GM12878 (cell line): ENCODE measurements around the gene AFG1L. TPM values are rescaled to one million over a fixed set of nuclear protein-coding genes. Genes with fewer than 3 reads are reported as not detected.
"Not testable (repeated sequence)": the region's sequence is repeated elsewhere in the genome, so short reads cannot be mapped to it uniquely, and the experiment has no call there.

Experiments used
- ATAC-seq: fragments of 200-7000 bp; cut with Tn5 transposase; 3 replicates; pipeline ENCODE4 v1.9.1; 2020; ENCODE audit warnings: mild to moderate bottlenecking, moderate library complexity
- BruUV-seq: library from RNA; stranded (reverse); fragments of 400-500 nt; replicated peaks from 2 replicates; lab custom pipeline; 2021; lab: Mats Ljungman, UMichigan
- CTCF ChIA-PET: fragments of 300-600 bp; sonication (Branson Sonifier 250); formaldehyde crosslinking; extraction: SDS; loops from one replicate; lab custom pipeline; 2021; ENCODE audit warnings: inconsistent platforms; lab: Yijun Ruan, JAX
- POLR2A ChIA-PET: fragments of 350-600 bp; formaldehyde crosslinking; extraction: SDS; loops from one replicate; lab custom pipeline; 2021; ENCODE audit warnings: inconsistent platforms; lab: Charles Lee
- RAD21 ChIA-PET: fragments of 300-600 bp; sonication (Branson Sonifier 250); formaldehyde crosslinking; loops from one replicate; lab custom pipeline; 2023; ENCODE audit warnings: antibody characterized with exemption; ENCODE audit not compliant: unreplicated experiment; lab: Charles Lee
- SMC1A ChIA-PET: fragments of 300-600 bp; sonication (Branson Sonifier 250); formaldehyde crosslinking; loops from one replicate; lab custom pipeline; 2023; ENCODE audit not compliant: unreplicated experiment, uncharacterized antibody; lab: Charles Lee
- DNase-seq: peaks from one replicate; pipeline ENCODE4 v3.0.0-alpha.2; 2011; ENCODE audit warnings: low read depth, low spot score
- FAIRE-seq: peaks from 3 replicates; lab custom pipeline; 2011; peaks lifted over from hg19 to GRCh38; lab: Jason Lieb, UNC
- H2AFZ ChIP-seq: 2 replicates; pipeline ENCODE4 v1.6.0; 2011; ENCODE audit warnings: low read depth, low read length, control low read depth; ENCODE audit not compliant: control insufficient read depth
- H3K27ac ChIP-seq: 2 replicates; pipeline ENCODE4 v1.5.1; 2011; ENCODE audit warnings: control low read depth; ENCODE audit not compliant: control insufficient read depth, insufficient read depth
- H3K27me3 ChIP-seq, 2 experiments: replicated peaks in 1 of 2; 2 replicates each; pipeline versions ENCODE4 v1.6.0 to v1.6.1; 2011; ENCODE audit warnings: low read length in 1 of 2; ENCODE audit not compliant: control insufficient read depth in 2 of 2, insufficient read depth in 2 of 2
- H3K36me3 ChIP-seq, 2 experiments: 2 replicates each; pipeline ENCODE4 v1.5.1; 2011; ENCODE audit warnings: low read length in 1 of 2; ENCODE audit not compliant: control insufficient read depth in 2 of 2, insufficient read depth in 2 of 2
- H3K4me1 ChIP-seq: 2 replicates; pipeline ENCODE4 v1.6.1; 2011; ENCODE audit warnings: mild to moderate bottlenecking, low read length, moderate library complexity, mixed read lengths; ENCODE audit not compliant: control insufficient read depth, insufficient read depth
- H3K4me2 ChIP-seq: 2 replicates; pipeline ENCODE4 v1.6.0; 2011; ENCODE audit warnings: control low read depth; ENCODE audit not compliant: control insufficient read depth, insufficient read depth
- H3K4me3 ChIP-seq: fragments of 200-600 bp; sonication (generic); 2 replicates; pipeline ENCODE4 v1.5.1; 2016
- H3K79me2 ChIP-seq: 2 replicates; pipeline ENCODE4 v1.6.0; 2011; ENCODE audit warnings: low read length; ENCODE audit not compliant: control insufficient read depth, insufficient read depth
- H3K9ac ChIP-seq: 2 replicates; pipeline ENCODE4 v1.8.0; 2011; ENCODE audit warnings: low read length, control low read depth, mixed read lengths; ENCODE audit not compliant: control insufficient read depth, insufficient read depth
- H3K9me3 ChIP-seq: replicated peaks from 3 replicates; pipeline ENCODE4 v1.5.1; 2011; ENCODE audit warnings: mild to moderate bottlenecking, low read length; ENCODE audit not compliant: control insufficient read depth, insufficient read depth
- H4K20me1 ChIP-seq: 2 replicates; pipeline ENCODE4 v1.6.0; 2011; ENCODE audit not compliant: control insufficient read depth, insufficient read depth
- BACH1 ChIP-seq: fragments of 450-650 bp; IDR thresholded peaks from 2 replicates; pipeline ENCODE4 v1.6.1; 2017; ENCODE audit warnings: mild to moderate bottlenecking, borderline replicate concordance
- BHLHE40 ChIP-seq, 2 experiments: fragments of 450-650 bp in 1 of 2; IDR thresholded peaks; 2 replicates each; pipeline ENCODE4 v1.6.1; 2011 to 2017; ENCODE audit warnings: low read depth in 2 of 2, borderline replicate concordance in 1 of 2, improper control_type of control experiment in 1 of 2, low read length in 1 of 2, mild to moderate bottlenecking in 1 of 2
- CBFB ChIP-seq: IDR thresholded peaks from 2 replicates; pipeline ENCODE4 v1.6.1; 2016; ENCODE audit warnings: antibody characterized with exemption, low read depth
- DPF2 ChIP-seq: fragments of 450-650 bp; IDR thresholded peaks from 2 replicates; pipeline ENCODE4 v1.6.1; 2017; ENCODE audit warnings: mild to moderate bottlenecking
- ETV6 ChIP-seq, 2 experiments: fragments of 450-650 bp in 1 of 2; IDR thresholded peaks in 1 of 2; conservative IDR thresholded peaks in 1 of 2; 2 replicates each; pipeline ENCODE4 v1.6.1; 2014; ENCODE audit warnings: antibody characterized with exemption in 1 of 2, borderline replicate concordance in 1 of 2, low read depth in 1 of 2, mild to moderate bottlenecking in 1 of 2, moderate library complexity in 1 of 2
- IKZF1 ChIP-seq: fragments of 450-650 bp; conservative IDR thresholded peaks from 2 replicates; pipeline ENCODE4 v1.6.1; 2017; ENCODE audit warnings: antibody characterized with exemption, mild to moderate bottlenecking
- PML ChIP-seq: IDR thresholded peaks from 2 replicates; pipeline ENCODE4 v1.6.1; 2012; ENCODE audit warnings: low read length, inconsistent platforms
- POLR2A ChIP-seq: IDR thresholded peaks from 2 replicates; pipeline ENCODE4 v1.6.1; 2011; ENCODE audit warnings: low read depth, mild to moderate bottlenecking, low read length
- POLR2AphosphoS5 ChIP-seq: IDR thresholded peaks from 2 replicates; pipeline ENCODE4 v1.6.1; 2011; ENCODE audit warnings: mild to moderate bottlenecking, low read length, inconsistent platforms
- RAD51 ChIP-seq: fragments of 450-650 bp; IDR thresholded peaks from 2 replicates; pipeline ENCODE4 v1.6.1; 2016; ENCODE audit warnings: moderate library complexity, mild to moderate bottlenecking, inconsistent platforms
- SP1 ChIP-seq: IDR thresholded peaks from one replicate; pipeline ENCODE4 v1.6.1; 2011; ENCODE audit warnings: low read depth, low read length
- SPI1 ChIP-seq: IDR thresholded peaks from 2 replicates; pipeline ENCODE4 v1.6.1; 2011; ENCODE audit warnings: low read depth, mild to moderate bottlenecking, low read length, moderate library complexity, borderline replicate concordance; ENCODE audit not compliant: insufficient read depth
- SREBF1 ChIP-seq: IDR thresholded peaks from 2 replicates; pipeline ENCODE4 v1.6.1; 2012; ENCODE audit warnings: mild to moderate bottlenecking, low read length
- SUZ12 ChIP-seq: fragments of 200-600 bp; sonication (generic); IDR thresholded peaks from one replicate; pipeline ENCODE4 v1.6.1; 2018; ENCODE audit warnings: antibody characterized with exemption, mild to moderate bottlenecking; ENCODE audit not compliant: unreplicated experiment
- TCF3 ChIP-seq: IDR thresholded peaks from 2 replicates; pipeline ENCODE4 v1.6.1; 2012; ENCODE audit warnings: low read depth, mild to moderate bottlenecking, low read length, borderline replicate concordance; ENCODE audit not compliant: insufficient read depth
- YBX1 ChIP-seq: fragments of 450-650 bp; IDR thresholded peaks from 2 replicates; pipeline ENCODE4 v1.6.1; 2016; ENCODE audit warnings: antibody characterized with exemption
- ZBTB40 ChIP-seq: fragments of 450-650 bp; IDR thresholded peaks from 2 replicates; pipeline ENCODE4 v1.6.1; 2016; ENCODE audit warnings: mild to moderate bottlenecking, moderate library complexity, borderline replicate concordance
- ZNF217 ChIP-seq: fragments of 450-650 bp; IDR thresholded peaks from 2 replicates; pipeline ENCODE4 v1.6.1; 2017; ENCODE audit warnings: antibody characterized with exemption, mild to moderate bottlenecking
- WGBS: methylation state at CpG from one replicate; pipeline ENCODE4 v1.1.6; 2016; ENCODE audit warnings: low lambda C conversion rate; ENCODE audit not compliant: insufficient replicate concordance, insufficient coverage; ENCODE audit errors: missing lambda C conversion rate; 5-methylcytosine and 5-hydroxymethylcytosine counted together
- in situ Hi-C: fragments of 300-500 bp; cut with MboI; formaldehyde crosslinking; loops from 9 replicates; pipeline ENCODE4 v1.14.3; 2018; ENCODE audit warnings: mixed read lengths
- intact Hi-C: fragments of 100-400 bp; cut with micrococcal nuclease; formaldehyde crosslinking; loops from one replicate; pipeline ENCODE4 v1.14.2; 2022; ENCODE audit not compliant: unreplicated experiment
- polyA plus RNA-seq, 11 experiments: library from polyadenylated mRNA; depleted of rRNA in 4 of 11; unstranded in 6 of 11; stranded (reverse) in 5 of 11; fragments of >200 nt; fragmentation: Nextera tagmentation in 4 of 11; fragmentation: Illumina TruSeq in 1 of 11; extraction: Ambion mirVana in 4 of 11; extraction: Trizol in 1 of 11; gene quantifications; 1 replicate in 1 of 11; 2 replicates in 10 of 11; pipeline versions ENCODE4 v1.2.1 to v1.2.3, GENCODE V29; 2011 to 2016; ENCODE audit warnings: inconsistent platforms in 2 of 11, missing spikeins in 2 of 11, low read depth in 1 of 11
- total RNA-seq, 4 experiments: library from RNA; depleted of rRNA in 3 of 4; stranded (reverse); fragments of >200 nt in 3 of 4; fragmentation: Illumina TruSeq in 1 of 4; extraction: Trizol in 1 of 4; gene quantifications; 2 replicates each; pipeline versions ENCODE4 v1.2.1 to v1.2.3, GENCODE V29; 2013 to 2021

AFG1L gene
- total and polyA plus RNA-seq, 10 of the 15 experiments (the other 5 are each of a cell fraction or from before 2014, with no cell fraction given): 2.3 to 9.0 (median 4.3) TPM

GRCh38 chr6:108560463-108561308, 265.8 kb downstream of the AFG1L start, which contains the start of gene FOXO3 (continued):
- TF ChIP-seq ETV6 (conservative IDR thresholded peaks at IDR 0.05 in 1 of 2, IDR thresholded peaks at IDR 0.05 in 1 of 2; ENCODE audit: borderline replicate concordance in 1 of 2, low read depth in 1 of 2): no peak
- no peak for TF ChIP-seq YBX1
- TF ChIP-seq BHLHE40 (IDR thresholded peaks at IDR 0.05; ENCODE audit: borderline replicate concordance in 1 of 2, low read depth in 2 of 2, low read length in 1 of 2): peak in 1 of 2 experiments; percentile 33; a peak in 1 of 4 replicates
- peak; percentile 65; the same call in 1 of the 2 replicates for TF ChIP-seq BACH1
- TF ChIP-seq DPF2: peak; percentile 47; the same call in 1 of the 2 replicates
- TF ChIP-seq PML: no peak
- TF ChIP-seq RAD51: no peak
- peak; percentile 81 for TF ChIP-seq POLR2A
- no peak for TF ChIP-seq ZBTB40
- TF ChIP-seq TCF3: 0 out of 2 replicates have a peak, but pooled peaks have one; percentile 11
- TF ChIP-seq IKZF1: peak; percentile 55
- TF ChIP-seq SUZ12: no peak
- no peak for TF ChIP-seq SREBF1
- TF ChIP-seq SPI1: no peak
- TF ChIP-seq SP1: peak; percentile 4
- TF ChIP-seq POLR2AphosphoS5: peak; percentile 81
- no peak for TF ChIP-seq CBFB
- TF ChIP-seq ZNF217: no peak

- H3K4me1 ChIP-seq: peaks cover 21% of the 10 kb centered on the region
- peak overlapping the region; percentile 72; the same call in 1 of the 2 replicates for H3K4me2 ChIP-seq
- CTCF ChIA-PET, ATAC-seq, H3K36me3 ChIP-seq, POLR2A ChIA-PET, H4K20me1 ChIP-seq, DNase-seq, H3K9me3 ChIP-seq, SMC1A ChIA-PET, FAIRE-seq, BruUV-seq, H3K27ac ChIP-seq, in situ Hi-C loops, RAD21 ChIA-PET, H2AFZ ChIP-seq, H3K9ac ChIP-seq, H3K27me3 ChIP-seq: not testable (repeated sequence)
- peaks cover 32% of the 10 kb centered on the region for H3K79me2 ChIP-seq
- WGBS: no CpG with 5 or more reads among the region's 40 CpGs
- intact Hi-C loops: loop anchor here (5.0 kb wide), 1 partner anchor 76 kb away; no protein-coding TSS in a partner anchor
- peak overlapping the region; percentile 86; the same call in 1 of the 2 replicates for H3K4me3 ChIP-seq
Observed at GRCh38 chr6:108561309-108561647, 266.4 kb downstream of the AFG1L start.
